MM.1S (cell line): ENCODE results near the gene LHX4.

ENCODE experiments used
- EZH2phosphoT487 ChIP-seq: fragments of 300-600 bp; sonication (generic); IDR thresholded peaks from 2 replicates; pipeline ENCODE4 v1.6.1; 2018; ENCODE audit warnings: antibody characterized with exemption, low read length
- TF ChIP-seq, protein P1 (sequence below): fragments of 300-600 bp; sonication (generic); IDR thresholded peaks from 2 replicates; pipeline ENCODE4 v1.5.1; 2016; ENCODE audit warnings: antibody characterized with exemption, low read length, mixed read lengths

DNA sequence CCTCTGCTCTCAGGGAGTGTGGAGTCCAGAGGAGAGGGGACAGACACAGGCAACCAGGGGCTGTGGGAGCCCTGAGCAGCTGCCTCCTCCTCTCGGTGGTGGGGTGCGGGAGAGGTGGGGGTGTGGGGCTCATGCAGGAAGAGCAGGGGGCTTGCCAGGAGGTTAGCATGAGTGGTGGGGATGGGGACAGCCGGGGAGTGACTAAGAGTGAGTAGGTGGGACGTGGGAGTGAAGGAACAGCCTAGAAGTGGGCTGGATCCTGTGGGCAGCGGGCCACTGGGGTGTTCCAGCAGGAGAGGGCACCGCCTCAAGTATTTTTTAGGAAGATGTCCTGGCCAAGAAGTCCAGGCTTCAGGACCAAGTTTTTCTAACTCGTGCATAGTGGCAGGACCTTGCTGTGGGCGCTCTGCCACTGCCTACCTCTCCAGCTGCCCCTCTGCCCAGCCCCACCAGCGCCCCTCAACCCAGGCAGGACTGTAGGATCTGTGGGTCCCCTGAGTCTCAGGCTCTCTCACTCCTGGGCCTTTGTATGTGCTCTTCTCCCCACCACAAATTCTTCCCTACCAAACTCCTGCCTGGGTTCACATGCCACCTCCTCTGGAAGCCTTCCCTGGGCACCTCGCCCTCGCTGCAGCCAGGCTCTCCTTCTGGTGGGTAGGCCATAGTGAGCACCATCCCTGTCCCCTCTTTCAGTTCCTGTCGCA, 18.8 kb upstream of the LHX4 start:
- TF ChIP-seq, protein P1, sequence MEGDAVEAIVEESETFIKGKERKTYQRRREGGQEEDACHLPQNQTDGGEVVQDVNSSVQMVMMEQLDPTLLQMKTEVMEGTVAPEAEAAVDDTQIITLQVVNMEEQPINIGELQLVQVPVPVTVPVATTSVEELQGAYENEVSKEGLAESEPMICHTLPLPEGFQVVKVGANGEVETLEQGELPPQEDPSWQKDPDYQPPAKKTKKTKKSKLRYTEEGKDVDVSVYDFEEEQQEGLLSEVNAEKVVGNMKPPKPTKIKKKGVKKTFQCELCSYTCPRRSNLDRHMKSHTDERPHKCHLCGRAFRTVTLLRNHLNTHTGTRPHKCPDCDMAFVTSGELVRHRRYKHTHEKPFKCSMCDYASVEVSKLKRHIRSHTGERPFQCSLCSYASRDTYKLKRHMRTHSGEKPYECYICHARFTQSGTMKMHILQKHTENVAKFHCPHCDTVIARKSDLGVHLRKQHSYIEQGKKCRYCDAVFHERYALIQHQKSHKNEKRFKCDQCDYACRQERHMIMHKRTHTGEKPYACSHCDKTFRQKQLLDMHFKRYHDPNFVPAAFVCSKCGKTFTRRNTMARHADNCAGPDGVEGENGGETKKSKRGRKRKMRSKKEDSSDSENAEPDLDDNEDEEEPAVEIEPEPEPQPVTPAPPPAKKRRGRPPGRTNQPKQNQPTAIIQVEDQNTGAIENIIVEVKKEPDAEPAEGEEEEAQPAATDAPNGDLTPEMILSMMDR = no peak
- TF ChIP-seq EZH2phosphoT487 = no peak
